HG02678 (cell line): ENCODE measurements around the gene ZBTB33.

Experiments
- ATAC-seq: cut with Tn5 transposase; IDR thresholded peaks from one replicate; pipeline ENCODE4 v1.9.1; 2021; ENCODE audit warnings: mild to moderate bottlenecking, moderate library complexity; ENCODE audit not compliant: unreplicated experiment

Gene ZBTB33

GRCh38 chrX:120304256-120304655 lies 53.6 kb downstream of the ZBTB33 start:
- no peak for ATAC-seq

- no peak for ATAC-seq
Observed at GRCh38 chrX:120305531-120306141, 55.0 kb downstream of the ZBTB33 start.

GRCh38 chrX:120306630-120307029 lies 56.0 kb downstream of the ZBTB33 start:
- no peak for ATAC-seq
